Kasumi-1 (cell line): ENCODE data around the gene IGF2R.
A peak's percentile ranks its signal among the peaks of the same experiment; 100 is the strongest.

Experiments used
- DNase-seq, 2 experiments: peaks; one replicate each; lab custom pipeline; 2025; lab: John Stamatoyannopoulos, UW

The IGF2R gene

GRCh38 chr6:159977255-159977903, 8.5 kb downstream of the IGF2R start:
- DNase-seq: no peak

GRCh38 chr6:159977904-159978268, 9.0 kb downstream of the IGF2R start:
- DNase-seq: no peak

- no peak for DNase-seq
Measured at GRCh38 chr6:159978291-159979135, 9.6 kb downstream of the IGF2R start.

GRCh38 chr6:159979136-159979874, 10.4 kb downstream of the IGF2R start:
- DNase-seq: peak; percentile 74 to 76

GRCh38 chr6:159980474-159980873, 11.6 kb downstream of the IGF2R start:
- DNase-seq: no peak

- DNase-seq: no peak
Measured at GRCh38 chr6:159981071-159981402, 12.2 kb downstream of the IGF2R start.

GRCh38 chr6:159981403-159982245, 12.7 kb downstream of the IGF2R start:
- DNase-seq: peak; percentile 77 to 82

GRCh38 chr6:159982731-159983506, 14.0 kb downstream of the IGF2R start:
- peak; percentile 67 to 85 for DNase-seq

GRCh38 chr6:159983641-159984080, 14.8 kb downstream of the IGF2R start:
- peak; percentile 94 to 95 for DNase-seq

GRCh38 chr6:159984268-159984786, 15.4 kb downstream of the IGF2R start:
- no peak for DNase-seq

- DNase-seq: no peak
Measured at GRCh38 chr6:159985296-159985945, 16.5 kb downstream of the IGF2R start.

- DNase-seq: peak; percentile 72 to 78
Measured at GRCh38 chr6:159988983-159989454, 20.1 kb downstream of the IGF2R start.

- peak; percentile 40 to 53 for DNase-seq
Measured at GRCh38 chr6:159989492-159990480, 20.9 kb downstream of the IGF2R start.

- DNase-seq: no peak
Measured at GRCh38 chr6:159992366-159992765, 23.5 kb downstream of the IGF2R start.

- no peak for DNase-seq
Measured at GRCh38 chr6:159995405-159995804, 26.5 kb downstream of the IGF2R start.

- DNase-seq: no peak
Measured at GRCh38 chr6:159996087-159996622, 27.3 kb downstream of the IGF2R start.

- no peak for DNase-seq
Measured at GRCh38 chr6:159996626-159997497, 28.0 kb downstream of the IGF2R start.
